H9 (cell line): ENCODE measurements around the gene MIGA2. TPM values are rescaled to one million over a fixed set of nuclear protein-coding genes. Genes with fewer than 3 reads are reported as not detected.

Experiments
- DNase-seq: peaks from one replicate; pipeline ENCODE4 v3.0.0-alpha.2; 2017
- H2AFZ ChIP-seq: one replicate; pipeline ENCODE4 v1.6.1; 2013; ENCODE audit warnings: mild to moderate bottlenecking, low read length, control low read depth, moderate library complexity
- H2AK5ac ChIP-seq: 2 replicates; pipeline ENCODE4 v1.6.1; 2013; ENCODE audit warnings: low read length, control low read depth, mixed read lengths; ENCODE audit not compliant: insufficient read length
- H2BK120ac ChIP-seq: one replicate; pipeline ENCODE4 v1.6.1; 2013; ENCODE audit warnings: low read depth, mild to moderate bottlenecking, low read length, control low read depth, inconsistent platforms; ENCODE audit not compliant: poor library complexity, severe bottlenecking
- H2BK12ac ChIP-seq: 2 replicates; pipeline ENCODE4 v1.6.1; 2013; ENCODE audit warnings: low read length, control low read depth, mixed read lengths, low read depth; ENCODE audit not compliant: insufficient read length
- H2BK15ac ChIP-seq: 2 replicates; pipeline ENCODE4 v1.6.1; 2013; ENCODE audit warnings: low read depth, low read length, control low read depth
- H2BK20ac ChIP-seq: one replicate; pipeline ENCODE4 v1.6.1; 2013; ENCODE audit warnings: low read depth, mild to moderate bottlenecking, low read length, control low read depth, inconsistent platforms; ENCODE audit not compliant: poor library complexity, severe bottlenecking
- H2BK5ac ChIP-seq: 2 replicates; pipeline ENCODE4 v1.6.1; 2013; ENCODE audit warnings: low read length, control low read depth, mixed read lengths; ENCODE audit not compliant: insufficient read length
- H3K14ac ChIP-seq: 2 replicates; pipeline ENCODE4 v1.6.1; 2013; ENCODE audit warnings: low read length, control low read depth; ENCODE audit not compliant: insufficient read depth
- H3K18ac ChIP-seq: 2 replicates; pipeline ENCODE4 v1.6.1; 2013; ENCODE audit warnings: low read depth, mild to moderate bottlenecking, mixed read lengths, low read length, control low read depth; ENCODE audit not compliant: insufficient read length
- H3K23ac ChIP-seq: 2 replicates; pipeline ENCODE4 v1.6.1; 2013; ENCODE audit warnings: low read length, control low read depth, mixed read lengths, low read depth; ENCODE audit not compliant: insufficient read length
- H3K23me2 ChIP-seq: 2 replicates; pipeline ENCODE4 v1.6.1; 2013; ENCODE audit warnings: low read depth, mild to moderate bottlenecking, mixed read lengths, low read length, control low read depth; ENCODE audit not compliant: insufficient read length, poor library complexity, severe bottlenecking
- H3K27ac ChIP-seq: 2 replicates; pipeline ENCODE4 v1.5.1; 2013; ENCODE audit warnings: low read length, control low read depth, mixed read lengths, low read depth; ENCODE audit not compliant: insufficient read length
- H3K27me3 ChIP-seq: 2 replicates; pipeline ENCODE4 v1.6.1; 2013; ENCODE audit warnings: low read length, control low read depth, inconsistent platforms; ENCODE audit not compliant: insufficient read depth
- H3K4ac ChIP-seq: 2 replicates; pipeline ENCODE4 v1.6.1; 2013; ENCODE audit warnings: low read depth, mild to moderate bottlenecking, control low read depth, inconsistent platforms, low read length, moderate library complexity
- H3K4me1 ChIP-seq: 2 replicates; pipeline ENCODE4 v1.6.1; 2013; ENCODE audit warnings: low read length, control low read depth, inconsistent platforms; ENCODE audit not compliant: insufficient read depth
- H3K4me2 ChIP-seq: 2 replicates; pipeline ENCODE4 v1.6.1; 2013; ENCODE audit warnings: low read length, control low read depth, mixed read lengths; ENCODE audit not compliant: insufficient read length, insufficient read depth
- H3K56ac ChIP-seq: 2 replicates; pipeline ENCODE4 v1.6.1; 2013; ENCODE audit warnings: low read depth, mild to moderate bottlenecking, mixed read lengths, low read length, control low read depth; ENCODE audit not compliant: insufficient read length
- H3K79me1 ChIP-seq: 2 replicates; pipeline ENCODE4 v1.6.1; 2013; ENCODE audit warnings: low read depth, mild to moderate bottlenecking, moderate library complexity, low read length, control low read depth, inconsistent platforms; ENCODE audit not compliant: insufficient read depth, poor library complexity, severe bottlenecking
- H3K79me2 ChIP-seq: 2 replicates; pipeline ENCODE4 v1.6.1; 2013; ENCODE audit warnings: low read length, control low read depth, inconsistent platforms; ENCODE audit not compliant: insufficient read depth
- H3K9ac ChIP-seq: 2 replicates; pipeline ENCODE4 v1.6.1; 2013; ENCODE audit warnings: low read length, control low read depth, mixed read lengths; ENCODE audit not compliant: insufficient read length; ENCODE audit errors: extremely low read depth
- H3K9me3 ChIP-seq: one replicate; pipeline ENCODE4 v1.6.1; 2013; ENCODE audit warnings: low read depth, low read length, inconsistent platforms; ENCODE audit not compliant: control insufficient read depth
- H3T11ph ChIP-seq: one replicate; pipeline ENCODE4 v1.6.1; 2013; ENCODE audit warnings: mild to moderate bottlenecking, low read length, control low read depth, inconsistent platforms
- H4K20me1 ChIP-seq: one replicate; pipeline ENCODE4 v1.6.1; 2013; ENCODE audit not compliant: control insufficient read depth, insufficient read length, insufficient read depth
- H4K5ac ChIP-seq: 2 replicates; pipeline ENCODE4 v1.6.1; 2013; ENCODE audit warnings: low read depth, mild to moderate bottlenecking, mixed read lengths, low read length, control low read depth; ENCODE audit not compliant: insufficient read length
- H4K8ac ChIP-seq: replicated peaks from 2 replicates; pipeline ENCODE4 v1.6.1; 2013; ENCODE audit warnings: low read length, control low read depth, mixed read lengths, low read depth; ENCODE audit not compliant: insufficient read length
- H4K91ac ChIP-seq: 2 replicates; pipeline ENCODE4 v1.6.1; 2013; ENCODE audit warnings: low read depth, mild to moderate bottlenecking, moderate library complexity, mixed read lengths, low read length, control low read depth; ENCODE audit not compliant: insufficient read length
- H3K27ac Mint-ChIP-seq, 3 experiments: 2 replicates in 2 of 3; 3 replicates in 1 of 3; pipeline ENCODE4 v1.8.0; 2020 to 2021; ENCODE audit warnings: mixed read lengths in 3 of 3, mild to moderate bottlenecking in 1 of 3, moderate library complexity in 1 of 3
- H3K27me3 Mint-ChIP-seq: 2 replicates; pipeline ENCODE4 v1.8.0; 2021; ENCODE audit warnings: low read depth, mild to moderate bottlenecking, moderate library complexity, mixed read lengths
- H3K36me3 Mint-ChIP-seq, 3 experiments: 2 replicates in 2 of 3; 3 replicates in 1 of 3; pipeline ENCODE4 v1.8.0; 2020 to 2021; ENCODE audit warnings: low read depth in 3 of 3, mixed read lengths in 3 of 3; ENCODE audit not compliant: insufficient read depth in 1 of 3
- H3K4me1 Mint-ChIP-seq, 2 experiments: 2 replicates each; pipeline ENCODE4 v1.8.0; 2020; ENCODE audit warnings: mixed read lengths in 2 of 2
- H3K4me3 Mint-ChIP-seq, 2 experiments: 2 replicates in 1 of 2; 3 replicates in 1 of 2; pipeline ENCODE4 v1.8.0; 2020 to 2021; ENCODE audit warnings: mild to moderate bottlenecking in 2 of 2, mixed read lengths in 2 of 2, moderate library complexity in 1 of 2
- H3K9me3 Mint-ChIP-seq, 2 experiments: 2 replicates in 1 of 2; 3 replicates in 1 of 2; pipeline ENCODE4 v1.8.0; 2020; ENCODE audit warnings: mild to moderate bottlenecking in 2 of 2, mixed read lengths in 2 of 2, moderate library complexity in 1 of 2
- WGBS: extraction: QIAGEN DNeasy Blood & Tissue Kit; methylation state at CpG from one replicate; pipeline ENCODE4 v1.1.7; 2013; ENCODE audit warnings: missing lambda C conversion rate, low lambda C conversion rate, mixed read lengths; ENCODE audit not compliant: insufficient read length; ENCODE audit errors: extremely low coverage; 5-methylcytosine and 5-hydroxymethylcytosine counted together
- total RNA-seq: library from RNA; stranded (reverse); gene quantifications from 2 replicates; pipeline ENCODE4 v1.2.1, GENCODE V29; 2021
- TF ChIP-seq, protein P1 (sequence below): fragments of 200-600 bp; sonication (generic); conservative IDR thresholded peaks from 3 replicates; pipeline ENCODE4 v1.8.0; 2021; ENCODE audit warnings: antibody characterized with exemption, mild to moderate bottlenecking

The MIGA2 gene
- total RNA-seq, 1 experiment from 2014 or later = 37.8 TPM

DNA sequence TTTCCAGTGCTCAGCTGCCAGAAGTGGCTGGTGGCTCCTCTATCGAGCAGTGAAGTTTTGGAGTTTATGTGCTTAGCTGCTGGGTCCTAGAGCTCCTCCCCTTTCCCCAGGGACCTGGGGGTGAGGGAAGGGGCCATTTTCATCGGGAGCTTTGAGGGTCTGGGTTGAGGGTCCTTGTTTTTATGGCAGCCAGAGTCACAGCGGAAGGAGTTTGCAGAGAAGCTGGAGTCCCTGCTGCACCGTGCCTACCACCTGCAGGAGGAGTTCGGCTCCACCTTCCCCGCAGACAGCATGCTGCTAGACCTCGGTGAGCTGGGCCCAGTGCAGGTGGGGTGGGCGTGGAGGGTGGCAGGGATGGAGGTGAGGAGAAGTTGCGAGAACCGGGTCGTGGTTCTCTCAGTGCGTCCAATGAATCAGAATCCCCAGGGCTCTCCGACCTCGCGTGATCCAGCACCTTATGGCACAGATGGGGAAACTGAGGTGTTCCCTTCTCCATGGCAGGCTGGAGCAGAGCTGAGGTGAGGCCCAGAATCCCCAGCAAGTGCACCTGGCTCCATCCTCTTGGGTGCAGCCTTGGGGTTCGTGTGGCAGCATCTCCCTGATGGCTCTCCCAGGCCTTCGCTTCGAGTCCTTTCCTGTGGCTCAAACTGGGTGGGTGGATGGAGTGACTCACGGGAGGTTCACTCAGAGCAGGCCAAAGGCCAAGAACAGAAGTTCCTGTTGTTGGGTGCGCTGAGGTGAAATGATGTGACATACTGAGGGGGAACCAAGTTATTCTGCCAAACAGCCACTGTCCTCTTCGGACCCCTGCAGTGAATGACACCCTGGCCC is 22.8 kb downstream of the MIGA2 start:
- Histone ChIP-seq H3K4ac (no peak overlapping the region), H2AFZ (no peak overlapping the region), H3T11ph (no peak overlapping the region), H3K27ac (no peak overlapping the region), H2BK15ac (no peak overlapping the region), H2BK12ac (no peak overlapping the region), H2BK120ac (no peak overlapping the region), H3K56ac (no peak overlapping the region), H3K79me1 (no peaks in the 10 kb centered on the region), H4K20me1 (no peaks in the 10 kb centered on the region), H4K91ac (no peak overlapping the region), H4K5ac (no peak overlapping the region), H3K4me1 (no peaks in the 10 kb centered on the region), H3K4me2 (no peak overlapping the region), H3K79me2 (no peaks in the 10 kb centered on the region), H3K23ac (no peak overlapping the region), H3K14ac (no peak overlapping the region), H3K18ac (no peak overlapping the region), H2AK5ac (no peak overlapping the region), H3K9me3 (no peaks in the 10 kb centered on the region), H4K8ac (no peak overlapping the region), H2BK5ac (no peak overlapping the region), H2BK20ac (no peak overlapping the region), H3K23me2 (no peaks in the 10 kb centered on the region), H3K27me3 (no peaks in the 10 kb centered on the region), H3K9ac (no peak overlapping the region)
- Mint-ChIP-seq H3K4me3 (no peak overlapping the region), H3K36me3 (peaks cover 13 to 50% (median 39%) of the 10 kb centered on the region in 3 experiments; a peak in 6 of 7 replicates), H3K27me3 (no peaks in the 10 kb centered on the region; the same call in 1 of the 2 replicates), H3K27ac (no peak overlapping the region), H3K4me1 (no peaks in the 10 kb centered on the region), H3K9me3 (no peaks in the 10 kb centered on the region)
- DNase-seq = no peak
- no CpG with 5 or more reads among the region's 21 CpGs for WGBS
- TF ChIP-seq, protein P1, sequence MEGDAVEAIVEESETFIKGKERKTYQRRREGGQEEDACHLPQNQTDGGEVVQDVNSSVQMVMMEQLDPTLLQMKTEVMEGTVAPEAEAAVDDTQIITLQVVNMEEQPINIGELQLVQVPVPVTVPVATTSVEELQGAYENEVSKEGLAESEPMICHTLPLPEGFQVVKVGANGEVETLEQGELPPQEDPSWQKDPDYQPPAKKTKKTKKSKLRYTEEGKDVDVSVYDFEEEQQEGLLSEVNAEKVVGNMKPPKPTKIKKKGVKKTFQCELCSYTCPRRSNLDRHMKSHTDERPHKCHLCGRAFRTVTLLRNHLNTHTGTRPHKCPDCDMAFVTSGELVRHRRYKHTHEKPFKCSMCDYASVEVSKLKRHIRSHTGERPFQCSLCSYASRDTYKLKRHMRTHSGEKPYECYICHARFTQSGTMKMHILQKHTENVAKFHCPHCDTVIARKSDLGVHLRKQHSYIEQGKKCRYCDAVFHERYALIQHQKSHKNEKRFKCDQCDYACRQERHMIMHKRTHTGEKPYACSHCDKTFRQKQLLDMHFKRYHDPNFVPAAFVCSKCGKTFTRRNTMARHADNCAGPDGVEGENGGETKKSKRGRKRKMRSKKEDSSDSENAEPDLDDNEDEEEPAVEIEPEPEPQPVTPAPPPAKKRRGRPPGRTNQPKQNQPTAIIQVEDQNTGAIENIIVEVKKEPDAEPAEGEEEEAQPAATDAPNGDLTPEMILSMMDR = no peak
